ENCODE results near the gene CRYBB3. TPM values are rescaled to one million over a fixed set of nuclear protein-coding genes. Genes with fewer than 3 reads are reported as not detected.

CRYBB3 gene
- polyA plus RNA-seq, 3 donors: not detected

DNA sequence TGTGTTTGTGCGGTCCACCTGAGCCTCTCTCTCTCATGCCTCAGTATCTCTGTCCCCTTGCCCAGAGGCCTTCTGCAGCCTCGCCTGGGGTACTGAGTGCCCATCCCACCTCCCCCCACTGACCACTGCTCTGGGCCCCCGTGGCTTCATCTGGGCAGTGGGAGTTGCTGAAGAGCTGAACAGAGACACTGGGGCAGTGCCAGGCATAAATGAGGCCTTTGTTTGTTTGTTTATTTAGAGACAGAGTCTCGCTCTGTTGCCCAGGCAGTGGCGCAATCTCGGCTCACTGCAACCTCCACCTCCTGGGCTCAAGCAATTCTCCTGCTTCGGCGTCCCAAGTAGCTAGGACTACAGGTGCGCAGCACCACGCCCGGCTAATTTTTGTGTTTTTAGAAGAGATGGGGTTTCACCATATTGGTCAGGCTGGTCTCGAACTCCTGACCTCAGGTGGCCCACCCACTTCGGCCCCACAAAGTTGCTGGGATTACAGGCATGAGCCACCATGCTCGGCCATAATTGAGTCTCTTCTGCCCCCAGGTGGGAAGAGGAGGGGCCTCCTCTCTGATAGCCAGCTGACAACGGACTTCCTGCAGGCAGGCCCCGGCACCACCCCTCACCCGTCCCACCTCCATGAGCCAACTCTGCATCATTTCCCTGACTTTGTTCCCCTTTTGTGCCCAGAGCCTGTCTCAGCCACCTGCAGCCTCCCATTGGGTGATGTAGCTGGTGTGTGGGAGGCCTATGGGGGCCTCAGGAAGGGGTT is 9.3 kb downstream of the CRYBB3 start:
- no peak overlapping the region for H3K9ac ChIP-seq (ENCODE audit: insufficient read depth, low read length, poor library complexity, severe bottlenecking)
- no peaks in the 10 kb centered on the region for H4K20me1 ChIP-seq (ENCODE audit: insufficient read depth, low read length)
- Mint-ChIP-seq H3K27ac (no peak overlapping the region), H3K36me3 (no peaks in the 10 kb centered on the region), H3K4me1 (no peaks in the 10 kb centered on the region), H3K9me3 (peaks cover 0 to 7% (median 3%) of the 10 kb centered on the region in 7 donors), H3K27me3 (ENCODE audit: low read depth in 3 of 3) (peaks cover 0 to 3% (median 2%) of the 10 kb centered on the region in 3 donors), H3K4me3 (no peak overlapping the region)
- DNase-seq: no peak
- TF ChIP-seq, protein P1, sequence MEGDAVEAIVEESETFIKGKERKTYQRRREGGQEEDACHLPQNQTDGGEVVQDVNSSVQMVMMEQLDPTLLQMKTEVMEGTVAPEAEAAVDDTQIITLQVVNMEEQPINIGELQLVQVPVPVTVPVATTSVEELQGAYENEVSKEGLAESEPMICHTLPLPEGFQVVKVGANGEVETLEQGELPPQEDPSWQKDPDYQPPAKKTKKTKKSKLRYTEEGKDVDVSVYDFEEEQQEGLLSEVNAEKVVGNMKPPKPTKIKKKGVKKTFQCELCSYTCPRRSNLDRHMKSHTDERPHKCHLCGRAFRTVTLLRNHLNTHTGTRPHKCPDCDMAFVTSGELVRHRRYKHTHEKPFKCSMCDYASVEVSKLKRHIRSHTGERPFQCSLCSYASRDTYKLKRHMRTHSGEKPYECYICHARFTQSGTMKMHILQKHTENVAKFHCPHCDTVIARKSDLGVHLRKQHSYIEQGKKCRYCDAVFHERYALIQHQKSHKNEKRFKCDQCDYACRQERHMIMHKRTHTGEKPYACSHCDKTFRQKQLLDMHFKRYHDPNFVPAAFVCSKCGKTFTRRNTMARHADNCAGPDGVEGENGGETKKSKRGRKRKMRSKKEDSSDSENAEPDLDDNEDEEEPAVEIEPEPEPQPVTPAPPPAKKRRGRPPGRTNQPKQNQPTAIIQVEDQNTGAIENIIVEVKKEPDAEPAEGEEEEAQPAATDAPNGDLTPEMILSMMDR (IDR thresholded peaks at IDR 0.05): no peak
- H3K4me1 ChIP-seq (ENCODE audit: control insufficient read depth in 1 of 2, insufficient read depth in 2 of 2, low read length in 2 of 2): no peaks in the 10 kb centered on the region
- H3K27ac ChIP-seq (ENCODE audit: low read depth in 1 of 2, low read length in 2 of 2): no peak overlapping the region
- H3K4me3 ChIP-seq (replicated peaks in 1 of 3; ENCODE audit: low read depth in 2 of 3, low read length in 3 of 3): no peak overlapping the region
- 96% methylated on average over 5 of the region's 17 CpGs for WGBS (ENCODE audit: insufficient coverage)
- no peaks in the 10 kb centered on the region for H3K79me2 ChIP-seq (ENCODE audit: insufficient read depth, low read length)
- H3K36me3 ChIP-seq (replicated peaks in 1 of 2; ENCODE audit: control insufficient read depth in 1 of 2, insufficient read depth in 2 of 2, low read length in 2 of 2): no peaks in the 10 kb centered on the region
- no peak overlapping the region for H2AFZ ChIP-seq (ENCODE audit: insufficient read depth, low read depth, low read length, poor library complexity, severe bottlenecking)
- no peaks in the 10 kb centered on the region for H3K27me3 ChIP-seq (ENCODE audit: control insufficient read depth in 2 of 2, insufficient read depth in 2 of 2, low read length in 2 of 2)
- no peak overlapping the region for H3K4me2 ChIP-seq (replicated peaks; ENCODE audit: extremely low read depth, low read length, poor library complexity, severe bottlenecking)
- intact Hi-C loops (cut with micrococcal nuclease): no loop called here
- peaks cover 0 to 4% of the 10 kb centered on the region in 2 donors for H3K9me3 ChIP-seq (replicated peaks in 1 of 2; ENCODE audit: control insufficient read depth in 1 of 2, insufficient read depth in 1 of 2, low read length in 2 of 2)

DNA sequence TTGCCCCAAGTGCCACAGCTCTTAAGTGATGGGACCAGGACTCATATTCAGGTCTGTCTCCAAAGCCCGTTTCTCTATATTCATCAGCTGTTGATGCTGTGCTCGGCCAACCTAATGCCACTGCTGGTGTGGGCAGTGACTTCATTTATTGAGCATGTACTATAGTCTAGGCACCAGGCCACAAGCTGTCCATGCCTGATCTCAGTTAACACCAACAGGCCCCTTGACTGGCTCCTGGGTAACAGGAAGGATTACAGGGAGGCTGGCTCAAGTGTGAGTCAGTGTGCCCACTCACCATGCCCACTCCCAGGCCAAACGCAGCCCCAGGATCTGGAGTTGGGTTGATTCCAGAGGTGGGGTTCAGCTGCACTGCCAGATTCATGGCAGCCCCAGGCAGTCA is 11.1 kb downstream of the CRYBB3 start:
- H3K4me1 Mint-ChIP-seq: no peaks in the 10 kb centered on the region
- H3K27me3 Mint-ChIP-seq (ENCODE audit: low read depth in 3 of 3): peaks cover 0 to 3% (median 2%) of the 10 kb centered on the region in 3 donors
- 91% methylated on average over 3 of the region's 3 CpGs for WGBS (ENCODE audit: insufficient coverage)
- TF ChIP-seq, protein P1 (IDR thresholded peaks at IDR 0.05): no peak
- no peak overlapping the region for H3K27ac ChIP-seq (ENCODE audit: low read depth in 1 of 2, low read length in 2 of 2)
- peaks cover 0 to 4% of the 10 kb centered on the region in 2 donors for H3K9me3 ChIP-seq (replicated peaks in 1 of 2; ENCODE audit: control insufficient read depth in 1 of 2, insufficient read depth in 1 of 2, low read length in 2 of 2)
- H2AFZ ChIP-seq (ENCODE audit: insufficient read depth, low read depth, low read length, poor library complexity, severe bottlenecking): no peak overlapping the region
- H3K27ac Mint-ChIP-seq: peak overlapping the region in 1 of 7 donors; percentile 36
- intact Hi-C loops (cut with micrococcal nuclease): no loop called here
- H3K79me2 ChIP-seq (ENCODE audit: insufficient read depth, low read length): no peaks in the 10 kb centered on the region
- no peak for DNase-seq
- H3K4me3 Mint-ChIP-seq: no peak overlapping the region
- H3K36me3 Mint-ChIP-seq: no peaks in the 10 kb centered on the region
- H3K4me1 ChIP-seq (ENCODE audit: control insufficient read depth in 1 of 2, insufficient read depth in 2 of 2, low read length in 2 of 2): no peaks in the 10 kb centered on the region
- H3K36me3 ChIP-seq (replicated peaks in 1 of 2; ENCODE audit: control insufficient read depth in 1 of 2, insufficient read depth in 2 of 2, low read length in 2 of 2): no peaks in the 10 kb centered on the region
- no peaks in the 10 kb centered on the region for H3K27me3 ChIP-seq (ENCODE audit: control insufficient read depth in 2 of 2, insufficient read depth in 2 of 2, low read length in 2 of 2)
- no peaks in the 10 kb centered on the region for H4K20me1 ChIP-seq (ENCODE audit: insufficient read depth, low read length)
- no peak overlapping the region for H3K9ac ChIP-seq (ENCODE audit: insufficient read depth, low read length, poor library complexity, severe bottlenecking)
- no peak overlapping the region for H3K4me2 ChIP-seq (replicated peaks; ENCODE audit: extremely low read depth, low read length, poor library complexity, severe bottlenecking)
- no peak overlapping the region for H3K4me3 ChIP-seq (replicated peaks in 1 of 3; ENCODE audit: low read depth in 2 of 3, low read length in 3 of 3)
- peaks cover 0 to 12% (median 3%) of the 10 kb centered on the region in 7 donors for H3K9me3 Mint-ChIP-seq
